ENCODE data around the gene PLCB3.
A peak's percentile ranks its signal among the peaks of the same experiment; 100 is the strongest.

The PLCB3 gene

GRCh38 chr11:64251016-64251752 lies at the start of gene PLCB3:
Gene PLCB3, plus strand, starts transcription at chr11:64251530. Its CDS starts 120 bp downstream, at chr11:64251650.
- no peak for FAIRE-seq

DNA sequence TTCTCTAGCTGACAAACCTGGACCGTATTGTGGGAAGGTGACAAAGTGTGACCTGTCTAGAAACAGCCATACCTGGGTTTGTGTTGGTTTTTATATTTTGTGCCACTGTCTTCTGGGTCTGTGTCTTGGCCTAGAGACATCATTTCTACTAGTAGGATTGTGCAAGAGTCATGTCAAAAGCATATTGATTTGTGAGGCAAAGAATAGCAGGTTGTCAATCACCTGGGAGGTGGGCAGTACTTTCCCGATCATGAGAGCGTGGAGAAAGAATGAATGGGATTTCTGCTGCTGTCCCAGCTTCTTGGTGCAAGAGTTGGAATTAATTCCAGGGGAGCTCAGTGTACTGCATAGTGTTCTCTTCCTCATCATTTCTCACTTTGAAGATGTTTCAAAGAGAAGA lies 49.8 kb upstream of the PLCB3 start:
- no peak for FAIRE-seq

DNA sequence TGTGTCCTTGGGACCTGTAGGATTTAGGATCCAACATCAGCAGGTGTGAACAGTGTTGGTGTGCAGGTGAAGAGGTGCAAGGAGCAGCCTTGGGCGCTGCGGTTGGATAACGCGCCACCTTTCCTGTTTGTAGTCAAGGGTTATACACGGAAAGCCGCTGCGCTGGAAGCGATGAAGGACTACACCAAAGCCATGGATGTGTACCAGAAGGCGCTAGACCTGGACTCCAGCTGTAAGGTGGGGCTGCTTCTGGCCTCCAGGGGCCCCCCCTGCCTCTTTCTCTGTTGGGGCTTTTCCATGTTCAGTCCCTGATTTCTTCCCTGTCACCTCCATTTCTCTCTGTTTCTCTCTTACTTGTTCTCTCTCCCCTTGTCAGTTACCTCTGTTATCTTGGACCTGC lies 48.3 kb upstream of the PLCB3 start:
- no peak for FAIRE-seq

GRCh38 chr11:64203421-64204079 lies 47.8 kb upstream of the PLCB3 start:
- no peak for FAIRE-seq

- FAIRE-seq: no peak
These were observed 47.3 kb upstream of the PLCB3 start for GRCh38 chr11:64204080-64204440.

GRCh38 chr11:64204464-64204989 lies 46.8 kb upstream of the PLCB3 start:
- FAIRE-seq: peak; percentile 77

DNA sequence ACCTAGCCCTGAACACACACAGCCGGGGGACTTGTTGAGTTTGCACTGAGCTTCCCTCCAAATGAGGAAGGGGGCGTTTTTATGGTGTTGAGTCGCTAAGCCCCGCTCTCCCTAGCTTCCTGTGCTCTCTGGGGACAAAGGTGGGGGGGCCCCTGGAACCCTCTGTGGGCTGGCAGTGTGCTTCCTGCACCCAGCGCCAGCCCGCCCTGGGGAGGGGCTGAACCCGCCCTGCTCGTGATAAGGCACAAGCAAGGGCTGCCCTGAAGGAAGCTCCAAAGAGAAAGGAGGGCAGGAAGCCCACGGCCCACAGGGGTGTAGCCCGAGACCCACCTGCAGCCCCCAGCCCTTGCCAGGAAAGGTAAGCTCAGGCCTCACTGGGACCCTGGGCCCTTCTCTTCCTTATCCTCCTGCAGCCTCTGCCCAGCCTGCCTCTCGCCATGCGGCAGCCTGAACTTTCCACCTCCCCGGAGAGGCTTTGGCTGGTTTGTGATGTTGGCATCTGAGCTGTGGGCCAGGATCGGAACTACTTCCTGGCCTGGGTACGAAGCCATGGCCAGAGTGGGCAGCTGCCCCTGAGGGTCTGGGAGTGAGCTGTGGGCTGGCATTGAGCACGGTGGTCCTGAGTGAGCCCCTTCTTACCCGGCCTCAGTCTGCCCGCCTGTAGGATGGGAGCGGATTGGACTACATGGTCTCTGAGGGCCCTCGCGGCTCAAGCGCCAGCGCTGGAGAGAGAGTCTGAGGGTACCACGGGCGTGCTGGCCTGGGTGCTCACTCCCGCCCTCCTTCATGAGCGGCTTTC lies 44.7 kb upstream of the PLCB3 start, which contains the start of gene FERMT3:
Gene FERMT3, plus strand, starts transcription at position 265 of the 799 bp plus-strand sequence. CDS start 644 bp downstream, outside the sequence.
- FAIRE-seq: no peak

DNA sequence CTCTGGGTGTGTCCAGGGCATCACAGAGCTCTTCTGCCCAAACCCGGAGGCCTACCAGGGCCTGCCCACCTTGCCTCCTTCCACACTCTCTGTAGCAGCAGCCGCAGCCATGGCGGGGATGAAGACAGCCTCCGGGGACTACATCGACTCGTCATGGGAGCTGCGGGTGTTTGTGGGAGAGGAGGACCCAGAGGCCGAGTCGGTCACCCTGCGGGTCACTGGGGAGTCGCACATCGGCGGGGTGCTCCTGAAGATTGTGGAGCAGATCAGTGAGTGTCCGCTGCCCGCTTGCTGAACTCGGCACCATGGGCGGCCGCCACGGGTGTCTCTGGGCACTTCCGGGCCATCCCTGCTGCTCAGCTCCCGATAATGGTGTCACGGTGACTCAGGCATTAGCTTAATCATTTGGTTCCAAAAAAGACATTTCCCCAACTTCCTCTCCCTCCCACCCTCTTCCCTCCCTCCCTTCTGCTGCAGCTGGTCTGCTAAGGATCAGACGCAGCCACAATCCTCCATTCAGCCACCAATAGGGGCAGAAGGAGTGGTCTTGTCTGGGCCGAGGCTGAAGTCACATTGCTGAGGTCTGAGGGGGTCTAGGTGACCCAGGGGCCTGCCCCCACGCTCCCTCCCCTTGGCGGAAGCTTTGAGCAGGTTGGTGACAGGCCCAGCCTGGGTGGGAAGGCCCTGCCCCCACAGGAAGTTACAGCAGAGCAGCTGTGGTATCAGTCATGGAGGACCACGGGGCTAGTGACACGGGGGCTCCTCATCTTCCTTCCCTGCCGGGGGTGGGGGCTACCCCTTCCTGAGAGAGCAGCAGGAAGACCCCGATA lies 43.9 kb upstream of the PLCB3 start:
- FAIRE-seq: no peak

DNA sequence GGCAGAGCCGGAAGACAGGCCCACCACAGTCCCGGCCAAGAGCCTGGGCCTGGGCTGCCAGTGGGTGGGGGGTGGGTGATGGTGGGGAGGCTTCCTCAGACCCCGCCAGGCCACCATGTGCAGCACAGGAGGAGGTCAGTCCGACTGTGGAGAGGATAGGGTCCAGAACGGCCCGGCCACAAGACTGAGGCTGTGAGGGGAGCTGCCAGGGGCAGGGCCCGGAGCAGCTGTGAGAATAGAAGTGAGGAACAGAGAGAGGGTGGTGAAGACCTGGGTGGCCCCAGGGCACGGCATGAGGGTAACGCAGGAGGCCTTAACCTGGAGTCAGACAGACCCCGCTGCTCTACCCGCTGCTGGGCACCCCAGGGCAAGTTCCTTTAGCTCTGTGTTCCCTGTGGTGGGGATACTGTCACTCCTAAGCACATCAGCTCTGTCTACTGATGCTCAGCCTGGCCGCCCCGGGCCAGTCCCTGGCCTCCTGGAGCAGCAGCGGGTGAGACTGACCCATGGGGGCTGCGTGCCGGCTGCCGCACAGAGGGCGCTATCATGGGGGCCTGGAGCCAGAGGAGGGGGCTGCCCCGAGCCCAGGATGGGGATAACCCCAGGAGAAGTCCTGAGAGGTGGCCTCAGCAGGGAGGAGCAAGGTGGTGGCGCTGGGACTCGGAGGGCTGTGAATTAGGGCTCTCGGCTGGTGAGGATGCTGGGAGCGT lies 43.1 kb upstream of the PLCB3 start:
- no peak for FAIRE-seq

DNA sequence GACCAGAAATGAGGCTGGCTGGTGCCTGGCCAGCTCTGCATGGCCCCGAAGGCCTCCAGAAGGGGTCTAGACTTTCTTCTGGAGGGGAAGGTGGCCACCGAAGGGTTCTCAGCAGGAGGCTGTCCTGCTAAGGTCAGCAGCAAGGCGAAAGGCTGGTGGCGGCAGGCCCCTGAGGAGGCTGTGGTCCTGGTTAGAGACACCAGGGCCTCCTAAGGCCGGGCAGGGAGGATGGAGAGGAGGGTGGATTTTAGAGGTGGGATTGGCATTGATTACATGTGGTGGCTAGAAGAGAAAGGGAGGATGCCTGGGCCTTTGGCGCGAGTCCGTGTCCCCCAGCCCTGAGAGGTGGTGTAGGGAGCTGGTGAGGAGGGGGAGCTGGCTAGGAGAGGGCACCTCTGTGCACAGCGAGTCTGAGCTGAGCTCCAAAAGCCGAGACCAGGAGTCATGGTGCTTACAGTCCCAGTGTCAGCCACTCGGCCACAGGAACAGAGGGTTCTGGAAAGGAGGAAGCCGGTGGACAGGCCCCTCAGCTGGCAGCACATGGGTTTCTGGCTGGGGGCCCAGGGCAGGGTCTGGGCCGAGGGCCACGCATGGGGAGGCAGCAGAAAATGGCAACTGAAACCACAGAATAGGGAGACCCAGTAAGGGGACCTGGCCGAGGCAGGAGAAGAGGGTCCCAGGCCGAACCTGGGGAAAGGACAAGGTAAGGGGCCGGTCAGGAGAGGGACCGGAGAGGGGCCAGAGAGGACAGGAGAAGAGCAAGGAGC lies 42.4 kb upstream of the PLCB3 start:
- no peak for FAIRE-seq

GRCh38 chr11:64209563-64209843 lies 41.8 kb upstream of the PLCB3 start:
- FAIRE-seq: no peak

DNA sequence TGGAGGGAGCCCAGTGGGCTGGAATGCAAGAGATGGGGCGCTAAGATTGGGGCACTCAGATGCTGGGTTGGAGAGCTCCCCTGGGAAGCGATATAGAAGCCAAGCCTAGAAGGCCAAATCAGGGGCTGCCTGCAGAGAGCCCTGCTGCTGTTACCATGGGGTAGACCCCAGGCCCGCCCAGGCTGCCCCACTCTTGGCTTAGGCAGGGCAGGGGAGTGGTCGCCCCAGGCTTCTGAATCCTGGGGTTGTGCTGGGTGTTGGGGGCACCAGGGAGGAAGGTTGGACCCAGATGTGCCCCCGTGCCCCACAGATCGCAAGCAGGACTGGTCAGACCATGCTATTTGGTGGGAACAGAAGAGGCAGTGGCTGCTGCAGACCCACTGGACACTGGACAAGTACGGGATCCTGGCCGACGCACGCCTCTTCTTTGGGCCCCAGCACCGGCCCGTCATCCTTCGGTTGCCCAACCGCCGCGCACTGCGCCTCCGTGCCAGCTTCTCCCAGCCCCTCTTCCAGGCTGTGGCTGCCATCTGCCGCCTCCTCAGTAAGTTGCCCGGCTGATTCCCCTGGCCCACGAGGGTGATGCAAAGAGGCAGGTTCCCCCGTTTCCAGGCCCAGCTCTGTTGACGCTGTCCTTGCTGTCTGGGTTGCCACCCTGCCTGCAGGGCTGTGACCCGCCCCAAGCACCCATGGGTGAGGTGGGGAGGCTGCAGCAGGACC lies 40.9 kb upstream of the PLCB3 start:
- FAIRE-seq: no peak

DNA sequence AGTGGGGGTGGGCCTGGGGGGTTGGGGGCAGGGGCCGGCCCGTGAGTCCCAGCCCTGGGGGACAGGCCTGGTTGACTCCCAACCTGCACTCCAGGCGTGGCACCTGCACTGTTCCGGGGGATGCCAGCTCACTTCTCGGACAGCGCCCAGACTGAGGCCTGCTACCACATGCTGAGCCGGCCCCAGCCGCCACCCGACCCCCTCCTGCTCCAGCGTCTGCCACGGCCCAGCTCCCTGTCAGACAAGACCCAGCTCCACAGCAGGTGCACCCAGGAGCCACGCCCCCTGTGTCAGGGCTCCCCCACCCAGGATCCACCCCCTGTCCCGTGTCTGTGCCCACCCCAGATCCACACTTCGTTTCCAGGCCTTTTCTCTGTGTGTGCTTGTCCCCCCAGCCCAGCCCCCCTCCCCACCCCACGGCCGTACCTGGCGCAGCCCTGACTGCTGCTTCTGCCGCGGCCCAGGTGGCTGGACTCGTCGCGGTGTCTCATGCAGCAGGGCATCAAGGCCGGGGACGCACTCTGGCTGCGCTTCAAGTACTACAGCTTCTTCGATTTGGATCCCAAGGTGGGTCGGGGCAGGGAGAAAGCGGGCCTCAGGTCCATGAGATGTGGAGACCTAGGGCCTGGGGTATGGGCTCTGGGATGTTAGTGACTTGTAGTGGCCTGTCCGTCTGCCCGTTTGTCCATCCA lies 40.0 kb upstream of the PLCB3 start:
- no peak for FAIRE-seq

DNA sequence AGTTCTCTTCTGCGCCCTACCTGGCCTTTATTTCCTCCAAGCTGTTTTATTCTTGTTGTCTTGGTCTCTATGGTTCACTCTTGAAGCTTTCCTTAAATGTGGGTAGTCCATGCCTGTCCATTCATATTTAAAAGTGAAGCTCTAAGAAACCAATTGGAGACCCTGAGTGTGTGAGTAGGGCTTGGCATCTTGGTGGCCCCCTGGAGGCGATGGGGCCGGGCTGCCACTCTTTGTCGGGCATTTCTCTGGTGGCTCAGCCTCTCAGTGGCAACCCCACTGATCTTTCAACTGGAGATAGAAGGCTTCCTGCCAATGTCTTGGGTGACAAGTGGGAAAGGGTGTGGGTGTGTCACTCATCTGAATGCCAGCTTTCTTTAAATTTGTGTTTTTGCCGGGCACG lies 34.5 kb upstream of the PLCB3 start:
- no peak for FAIRE-seq

DNA sequence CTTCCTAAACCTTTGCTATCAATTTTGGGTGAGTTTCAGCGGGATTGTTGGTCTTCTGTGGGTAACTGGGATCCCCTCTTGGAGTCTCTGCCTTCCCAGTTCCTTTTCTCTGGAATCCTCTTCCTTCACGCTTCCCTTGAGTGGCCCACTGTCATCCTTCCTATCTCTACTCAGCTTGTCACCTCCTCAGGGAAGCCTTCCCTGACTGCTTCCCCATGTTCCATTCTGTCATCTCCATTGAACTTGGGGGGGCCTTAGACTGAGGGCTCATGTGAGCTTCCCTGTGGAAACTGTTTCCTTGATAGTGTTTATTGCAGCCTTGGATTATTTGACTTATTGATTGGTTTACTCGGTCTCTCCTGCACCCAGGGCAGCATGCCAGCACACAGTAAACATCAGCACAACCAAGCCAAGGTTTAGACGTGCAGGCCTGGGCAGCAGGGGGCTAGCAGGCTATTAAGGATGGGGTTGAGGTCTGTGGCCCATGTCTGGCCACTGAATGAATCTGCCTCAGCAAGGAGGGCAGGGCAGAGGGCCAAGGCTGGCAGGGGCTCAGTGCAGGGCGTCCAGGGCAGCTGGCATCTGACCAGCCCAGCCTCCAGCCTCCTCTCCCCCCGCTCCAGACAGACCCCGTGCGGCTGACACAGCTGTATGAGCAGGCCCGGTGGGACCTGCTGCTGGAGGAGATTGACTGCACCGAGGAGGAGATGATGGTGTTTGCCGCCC lies 32.5 kb upstream of the PLCB3 start:
- FAIRE-seq: no peak

- no peak for FAIRE-seq
These were observed 32.0 kb upstream of the PLCB3 start for GRCh38 chr11:64219354-64219684.

- FAIRE-seq: no peak
These were observed 31.6 kb upstream of the PLCB3 start for GRCh38 chr11:64219755-64220154.

DNA sequence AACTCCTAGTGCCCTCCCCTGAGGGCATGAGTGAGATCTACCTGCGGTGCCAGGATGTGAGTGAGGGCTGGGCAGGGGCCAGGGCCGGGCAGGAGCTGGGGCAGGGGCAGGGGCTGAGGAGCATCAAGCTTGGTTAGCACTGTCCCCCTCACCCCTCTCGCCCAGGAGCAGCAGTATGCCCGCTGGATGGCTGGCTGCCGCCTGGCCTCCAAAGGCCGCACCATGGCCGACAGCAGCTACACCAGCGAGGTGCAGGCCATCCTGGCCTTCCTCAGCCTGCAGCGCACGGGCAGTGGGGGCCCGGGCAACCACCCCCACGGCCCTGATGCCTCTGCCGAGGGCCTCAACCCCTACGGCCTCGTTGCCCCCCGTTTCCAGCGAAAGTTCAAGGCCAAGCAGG lies 31.1 kb upstream of the PLCB3 start:
- FAIRE-seq: no peak

DNA sequence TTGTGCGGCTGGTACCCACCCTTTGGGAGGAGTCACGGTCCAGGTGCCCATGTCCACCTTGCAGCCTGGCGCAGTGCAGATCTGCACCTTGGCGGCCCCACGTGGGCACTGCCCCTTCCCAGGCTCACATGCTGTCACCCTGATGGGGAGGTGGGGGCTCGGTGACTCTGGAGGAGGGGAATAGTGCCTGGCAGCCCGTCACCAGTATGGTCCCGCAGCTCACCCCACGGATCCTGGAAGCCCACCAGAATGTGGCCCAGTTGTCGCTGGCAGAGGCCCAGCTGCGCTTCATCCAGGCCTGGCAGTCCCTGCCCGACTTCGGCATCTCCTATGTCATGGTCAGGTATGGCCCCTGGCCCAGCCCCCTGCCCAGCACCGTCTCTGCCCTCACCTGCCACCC lies 30.5 kb upstream of the PLCB3 start:
- no peak for FAIRE-seq

Measured in endometrium (tissue), 2 donors.